KMS-11 (cell line): ENCODE measurements around the gene UBXN2A.

ENCODE experiments used
- H2AFZ ChIP-seq: fragments of 200-600 bp; sonication (generic); 2 replicates; pipeline ENCODE4 v1.6.1; 2016; ENCODE audit warnings: antibody characterized with exemption, mixed run types, low read depth
- H3K27ac ChIP-seq: fragments of 200-600 bp; sonication (generic); 2 replicates; pipeline ENCODE4 v1.6.1; 2016; ENCODE audit warnings: mild to moderate bottlenecking, mixed run types
- H3K27me3 ChIP-seq: fragments of 200-600 bp; sonication (generic); 2 replicates; pipeline ENCODE4 v1.6.1; 2017; ENCODE audit warnings: mild to moderate bottlenecking, low read depth, mixed run types, moderate library complexity; ENCODE audit not compliant: insufficient read depth
- H3K36me3 ChIP-seq: fragments of 200-600 bp; sonication (generic); 2 replicates; pipeline ENCODE4 v1.6.1; 2017; ENCODE audit warnings: mild to moderate bottlenecking, mixed run types; ENCODE audit not compliant: insufficient read depth
- H3K4me1 ChIP-seq: fragments of 200-600 bp; sonication (generic); 2 replicates; pipeline ENCODE4 v1.6.1; 2016; ENCODE audit warnings: mild to moderate bottlenecking, low read depth, mixed run types; ENCODE audit not compliant: poor library complexity, severe bottlenecking
- H3K4me2 ChIP-seq: fragments of 200-600 bp; sonication (generic); 2 replicates; pipeline ENCODE4 v1.7.0; 2016; ENCODE audit warnings: mild to moderate bottlenecking, mixed run types
- H3K4me3 ChIP-seq: fragments of 200-600 bp; sonication (generic); IDR thresholded peaks from 2 replicates; pipeline ENCODE4 v1.6.1; 2017; ENCODE audit warnings: low read depth, low read length, mixed read lengths; ENCODE audit not compliant: insufficient read depth
- H3K79me2 ChIP-seq: fragments of 200-600 bp; sonication (generic); 2 replicates; pipeline ENCODE4 v1.6.1; 2016; ENCODE audit warnings: low read depth, mixed run types; ENCODE audit not compliant: insufficient read depth
- H3K9ac ChIP-seq: fragments of 200-600 bp; sonication (generic); 2 replicates; pipeline ENCODE4 v1.6.1; 2016; ENCODE audit warnings: mild to moderate bottlenecking, mixed run types
- H4K20me1 ChIP-seq: fragments of 200-600 bp; sonication (generic); 2 replicates; pipeline ENCODE4 v1.6.1; 2016; ENCODE audit warnings: mild to moderate bottlenecking, mixed run types; ENCODE audit not compliant: insufficient read depth
- TF ChIP-seq, protein P1 (sequence below): fragments of 200-600 bp; sonication (generic); conservative IDR thresholded peaks from 2 replicates; pipeline ENCODE4 v1.6.1; 2017; ENCODE audit warnings: low read depth, mild to moderate bottlenecking, antibody characterized with exemption, low read length, moderate library complexity, mixed read lengths

Gene UBXN2A

DNA sequence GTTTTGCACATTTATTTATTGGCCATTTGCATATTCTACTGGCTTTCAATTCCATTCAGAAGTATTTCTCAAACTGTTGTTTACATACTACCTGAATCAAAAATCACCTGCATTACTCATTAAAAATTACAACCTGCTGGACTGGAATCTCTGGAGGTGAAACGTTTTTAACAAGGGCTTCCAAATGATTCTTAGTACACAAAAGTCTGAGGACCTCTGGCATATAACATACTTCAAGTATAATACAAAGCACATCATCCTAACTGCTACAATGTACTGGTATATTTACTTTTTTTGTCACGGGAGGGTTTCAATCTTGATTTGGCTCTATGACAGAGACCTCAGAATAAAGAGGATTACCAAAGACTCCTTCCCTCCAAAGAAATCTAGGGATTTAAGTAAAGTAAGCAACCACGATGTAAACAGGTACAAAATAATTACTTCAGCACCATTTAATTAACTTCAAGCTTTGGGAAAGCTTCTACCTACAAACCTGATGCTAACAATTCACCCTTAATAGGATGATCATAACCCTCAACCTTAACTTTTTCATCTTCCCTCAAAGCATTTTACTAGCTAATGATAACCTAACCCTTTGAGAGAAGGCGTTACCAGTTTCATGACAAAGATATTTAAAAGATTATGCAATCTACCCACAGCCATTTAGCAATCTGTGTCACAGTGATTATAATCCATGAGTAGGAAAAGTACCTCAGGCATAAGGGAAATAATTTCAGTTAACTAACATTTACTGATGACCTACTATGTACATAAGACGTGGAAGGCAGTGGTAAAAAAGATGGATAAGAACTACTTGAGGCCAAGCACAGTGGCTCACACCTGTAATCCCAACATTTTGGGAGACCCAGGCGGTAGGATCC lies 38.1 kb upstream of the UBXN2A start:
- Histone ChIP-seq H3K27ac (no peak overlapping the region), H3K4me2 (no peak overlapping the region), H2AFZ (no peak overlapping the region), H3K4me3 (no peak overlapping the region), H3K79me2 (no peaks in the 10 kb centered on the region; the same call in 1 of the 2 replicates), H3K9ac (no peak overlapping the region), H3K27me3 (no peaks in the 10 kb centered on the region), H3K36me3 (no peaks in the 10 kb centered on the region), H3K4me1 (no peaks in the 10 kb centered on the region), H4K20me1 (no peaks in the 10 kb centered on the region)
- TF ChIP-seq, protein P1, sequence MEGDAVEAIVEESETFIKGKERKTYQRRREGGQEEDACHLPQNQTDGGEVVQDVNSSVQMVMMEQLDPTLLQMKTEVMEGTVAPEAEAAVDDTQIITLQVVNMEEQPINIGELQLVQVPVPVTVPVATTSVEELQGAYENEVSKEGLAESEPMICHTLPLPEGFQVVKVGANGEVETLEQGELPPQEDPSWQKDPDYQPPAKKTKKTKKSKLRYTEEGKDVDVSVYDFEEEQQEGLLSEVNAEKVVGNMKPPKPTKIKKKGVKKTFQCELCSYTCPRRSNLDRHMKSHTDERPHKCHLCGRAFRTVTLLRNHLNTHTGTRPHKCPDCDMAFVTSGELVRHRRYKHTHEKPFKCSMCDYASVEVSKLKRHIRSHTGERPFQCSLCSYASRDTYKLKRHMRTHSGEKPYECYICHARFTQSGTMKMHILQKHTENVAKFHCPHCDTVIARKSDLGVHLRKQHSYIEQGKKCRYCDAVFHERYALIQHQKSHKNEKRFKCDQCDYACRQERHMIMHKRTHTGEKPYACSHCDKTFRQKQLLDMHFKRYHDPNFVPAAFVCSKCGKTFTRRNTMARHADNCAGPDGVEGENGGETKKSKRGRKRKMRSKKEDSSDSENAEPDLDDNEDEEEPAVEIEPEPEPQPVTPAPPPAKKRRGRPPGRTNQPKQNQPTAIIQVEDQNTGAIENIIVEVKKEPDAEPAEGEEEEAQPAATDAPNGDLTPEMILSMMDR, result no peak

DNA sequence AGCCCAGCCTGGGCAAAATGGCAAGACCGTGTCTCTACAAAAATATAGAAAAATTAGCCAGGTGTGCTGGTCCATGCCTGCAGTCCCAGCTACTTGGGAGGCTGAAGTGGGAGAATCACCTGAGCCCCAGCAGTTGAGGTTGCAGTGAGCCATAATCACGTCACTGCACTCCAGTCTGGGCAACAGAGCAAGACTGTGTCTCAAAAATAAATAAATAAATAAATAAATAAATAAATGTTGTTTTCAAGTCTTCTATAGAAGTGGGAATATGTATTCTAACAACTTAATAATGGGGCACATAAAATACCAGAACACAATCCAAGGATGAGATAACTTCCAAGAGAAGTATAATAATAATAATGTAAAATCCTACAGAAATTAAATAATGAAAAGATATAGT lies 37.2 kb upstream of the UBXN2A start:
- Histone ChIP-seq H3K4me3 (no peak overlapping the region), H3K9ac (no peak overlapping the region), H4K20me1 (no peaks in the 10 kb centered on the region), H2AFZ (no peak overlapping the region), H3K27me3 (no peaks in the 10 kb centered on the region), H3K36me3 (no peaks in the 10 kb centered on the region), H3K4me1 (no peaks in the 10 kb centered on the region), H3K27ac (no peak overlapping the region), H3K79me2 (no peaks in the 10 kb centered on the region; the same call in 1 of the 2 replicates), H3K4me2 (no peak overlapping the region)
- TF ChIP-seq, protein P1, result no peak

DNA sequence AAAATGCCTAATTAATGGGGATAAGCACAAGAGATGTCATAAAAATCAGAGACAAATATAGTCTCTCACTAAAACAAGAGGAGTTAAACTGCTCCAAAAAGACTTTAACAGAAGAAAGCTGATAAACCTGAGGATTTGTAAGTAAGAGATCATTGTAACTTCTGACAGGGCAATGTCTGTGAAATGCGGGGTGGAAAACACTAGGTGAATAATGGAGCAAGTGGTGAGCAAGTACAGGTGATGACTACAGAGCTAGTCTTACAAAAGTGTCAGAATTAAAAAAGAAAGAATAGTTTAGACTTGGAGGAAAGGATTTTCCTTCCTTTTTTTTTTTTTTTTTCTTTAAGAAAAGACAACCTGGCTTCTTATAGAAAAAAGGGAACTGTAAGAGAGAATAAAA lies 36.0 kb upstream of the UBXN2A start:
- Histone ChIP-seq H4K20me1 (no peaks in the 10 kb centered on the region), H3K36me3 (no peaks in the 10 kb centered on the region), H3K9ac (no peak overlapping the region), H3K27me3 (no peaks in the 10 kb centered on the region), H3K27ac (no peak overlapping the region), H2AFZ (no peak overlapping the region), H3K4me1 (no peaks in the 10 kb centered on the region), H3K4me2 (no peak overlapping the region), H3K79me2 (no peaks in the 10 kb centered on the region; the same call in 1 of the 2 replicates), H3K4me3 (no peak overlapping the region)
- TF ChIP-seq, protein P1, result no peak

GRCh38 chr2:23904692-23905091 lies 35.6 kb upstream of the UBXN2A start:
- Histone ChIP-seq H3K4me3 (no peak overlapping the region), H3K9ac (no peak overlapping the region), H3K4me2 (no peak overlapping the region), H4K20me1 (no peaks in the 10 kb centered on the region), H3K79me2 (no peaks in the 10 kb centered on the region; the same call in 1 of the 2 replicates), H3K36me3 (no peaks in the 10 kb centered on the region), H2AFZ (no peak overlapping the region), H3K27ac (no peak overlapping the region), H3K4me1 (no peaks in the 10 kb centered on the region), H3K27me3 (no peaks in the 10 kb centered on the region)
- TF ChIP-seq, protein P1, result no peak
